H54 (cell line): ENCODE results near the gene TUSC2.

Experiments used
- DNase-seq: peaks from one replicate; pipeline ENCODE4 v3.0.0; 2011; ENCODE audit warnings: low spot score, mixed read lengths; ENCODE audit not compliant: insufficient read length
- FAIRE-seq: peaks from 3 replicates; lab custom pipeline; 2011; peaks lifted over from hg19 to GRCh38; lab: Jason Lieb, UNC
- POLR2A ChIP-seq: IDR thresholded peaks from 2 replicates; pipeline ENCODE4 v1.6.1; 2011; ENCODE audit warnings: low read depth, mild to moderate bottlenecking, low read length

Gene TUSC2

DNA sequence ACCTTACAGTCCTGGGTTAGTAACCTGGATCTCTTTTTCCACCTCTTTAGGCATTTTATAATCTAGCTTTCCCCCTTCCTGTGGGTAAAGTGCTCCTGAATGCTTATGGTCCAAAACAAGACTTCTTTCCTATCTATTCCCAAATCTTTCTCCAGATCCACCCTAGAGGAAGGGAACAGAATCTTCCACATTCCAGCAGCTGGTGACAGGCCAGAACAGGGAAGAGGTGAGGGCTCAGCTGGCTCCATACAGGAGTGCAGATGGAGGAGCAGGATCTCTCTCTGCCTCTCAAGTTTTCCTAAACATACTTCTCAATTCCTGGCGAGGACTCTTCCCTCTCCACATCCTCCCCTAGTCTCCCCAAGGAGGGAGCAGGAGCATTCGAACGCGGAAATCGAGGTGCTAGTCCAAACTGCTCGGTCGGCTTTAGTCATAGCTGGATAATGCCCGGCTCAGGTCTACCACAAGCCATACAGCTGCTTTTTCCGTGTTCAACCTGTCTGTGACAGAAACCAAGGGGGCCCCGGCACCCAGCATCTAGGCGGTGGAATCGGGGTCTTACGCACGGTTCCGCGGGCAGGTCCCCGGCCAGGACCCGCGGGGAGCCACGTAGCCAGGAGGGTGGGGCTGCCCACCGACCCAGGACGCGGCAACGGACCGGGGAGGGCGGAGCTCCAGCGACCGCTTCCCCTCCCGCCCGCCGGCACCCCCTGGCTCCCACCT lies 8.6 kb upstream of the TUSC2 start:
- no peak for TF ChIP-seq POLR2A
- no peak for FAIRE-seq
- DNase-seq, result no peak

DNA sequence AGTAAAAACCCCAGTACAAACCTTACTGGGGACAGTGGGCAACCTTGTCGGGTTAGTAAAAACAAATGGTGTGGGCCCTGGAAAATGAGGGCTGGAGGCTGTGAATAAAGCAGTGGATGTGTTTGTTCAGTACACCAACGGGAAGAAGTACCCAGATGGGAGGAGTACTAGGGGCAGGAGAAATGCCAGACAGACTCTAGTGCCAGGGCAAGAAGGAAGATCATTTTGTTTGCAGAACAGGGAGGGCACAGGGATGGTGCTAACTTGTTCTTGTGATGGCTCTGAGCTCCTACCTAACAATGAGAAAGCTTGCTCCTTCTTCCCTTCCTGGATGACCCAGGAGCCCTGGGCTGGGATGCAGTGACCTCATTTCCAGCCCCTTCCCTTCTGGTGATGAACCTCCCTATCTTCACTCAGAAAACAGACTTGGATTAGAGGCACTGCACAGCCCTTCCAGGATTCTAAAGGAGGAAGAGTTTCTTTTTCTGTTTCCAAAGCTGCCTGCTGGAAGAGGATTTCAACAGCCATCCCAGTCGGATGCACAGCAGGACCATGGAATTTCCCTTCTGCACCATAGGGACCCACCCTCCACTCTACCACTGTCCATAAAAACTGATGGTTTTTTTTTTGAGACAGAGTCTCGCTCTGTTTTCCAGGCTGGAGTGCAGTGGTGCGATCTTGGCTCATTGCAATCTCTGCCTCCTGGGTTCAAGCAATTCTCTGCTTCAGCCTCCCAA lies 6.5 kb upstream of the TUSC2 start:
- no peak for TF ChIP-seq POLR2A

DNA sequence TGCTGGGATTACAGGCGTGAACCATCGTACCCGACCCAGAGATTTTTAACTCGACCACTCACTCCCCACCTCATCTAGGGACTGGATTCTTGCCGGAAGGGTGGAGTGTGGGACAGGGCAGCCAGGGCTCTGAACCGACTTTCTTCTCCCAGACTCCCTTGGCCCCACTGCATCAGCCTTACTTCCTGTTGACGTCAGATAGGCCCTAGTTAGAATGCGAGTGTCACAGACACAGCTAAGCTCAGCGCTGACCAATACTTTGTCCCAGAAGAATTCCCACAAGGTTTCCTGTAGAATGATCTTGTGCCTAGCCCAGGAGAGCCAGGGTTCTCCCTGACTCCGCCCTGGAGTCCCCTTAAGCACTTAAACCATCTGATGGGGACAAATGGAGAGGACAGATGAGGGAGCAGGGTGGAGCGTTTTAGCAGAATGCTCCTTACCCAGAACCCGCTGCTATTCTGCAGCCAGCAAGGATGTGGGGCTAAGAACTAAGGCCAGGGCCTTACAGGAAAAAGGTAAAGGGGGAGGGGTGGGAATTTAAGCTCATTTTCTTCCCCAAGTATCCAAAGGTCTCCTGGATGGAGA lies 5.8 kb upstream of the TUSC2 start:
- no peak for TF ChIP-seq POLR2A
- FAIRE-seq (no peak), DNase-seq (no peak)

More for the DNA sequence above, 6.5 kb upstream of the TUSC2 start:
- no peak for FAIRE-seq
- no peak for DNase-seq

DNA sequence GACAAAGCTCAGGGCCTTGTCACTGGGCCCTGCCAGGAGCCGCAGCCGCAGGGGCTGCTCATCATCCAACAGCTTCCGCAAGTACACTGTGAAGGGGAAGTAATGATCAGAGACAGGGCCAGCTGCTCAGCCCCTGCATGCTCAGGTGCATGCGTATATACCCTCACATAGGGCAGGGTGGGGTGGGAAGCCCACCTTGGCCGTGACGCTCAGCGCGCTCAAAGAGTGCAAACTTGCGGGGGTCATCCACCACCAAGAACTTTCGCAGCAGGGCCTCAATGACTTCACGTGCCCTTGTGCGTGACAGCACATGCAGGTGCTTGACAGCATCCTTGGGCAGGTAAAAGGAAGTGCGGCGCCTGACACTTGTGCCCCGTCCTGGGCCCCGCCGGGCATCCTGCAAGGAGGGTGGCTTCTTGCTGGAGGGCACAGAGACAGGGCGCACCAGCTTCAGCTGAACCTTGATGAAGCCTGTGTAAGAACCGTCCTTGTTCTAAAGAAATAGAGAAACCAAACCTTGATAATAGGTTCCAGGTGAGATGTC lies 3.4 kb upstream of the TUSC2 start:
- DNase-seq, result no peak
- no peak for FAIRE-seq
- TF ChIP-seq POLR2A, result no peak

DNA sequence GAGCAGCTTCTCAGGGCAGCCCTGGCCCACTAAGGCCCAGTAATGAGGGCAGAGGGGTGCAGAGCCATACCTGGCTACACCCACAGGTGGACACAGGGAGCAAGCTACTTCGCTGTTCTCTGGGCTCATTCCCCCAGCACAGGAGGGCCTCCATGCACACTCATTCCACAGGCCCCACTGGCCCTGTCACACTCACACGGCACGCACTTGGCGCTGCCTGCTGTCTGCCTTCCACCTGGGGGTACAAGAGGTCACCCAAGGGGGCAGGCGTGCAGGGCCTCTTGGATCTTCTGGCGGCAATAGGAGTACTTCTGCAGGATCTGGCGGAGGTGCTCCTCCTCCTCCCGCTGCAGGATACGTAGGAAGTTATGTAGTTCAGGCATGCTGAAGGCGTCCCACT lies 2.3 kb upstream of the TUSC2 start:
- DNase-seq (no peak), FAIRE-seq (no peak)
- TF ChIP-seq POLR2A, result no peak

DNA sequence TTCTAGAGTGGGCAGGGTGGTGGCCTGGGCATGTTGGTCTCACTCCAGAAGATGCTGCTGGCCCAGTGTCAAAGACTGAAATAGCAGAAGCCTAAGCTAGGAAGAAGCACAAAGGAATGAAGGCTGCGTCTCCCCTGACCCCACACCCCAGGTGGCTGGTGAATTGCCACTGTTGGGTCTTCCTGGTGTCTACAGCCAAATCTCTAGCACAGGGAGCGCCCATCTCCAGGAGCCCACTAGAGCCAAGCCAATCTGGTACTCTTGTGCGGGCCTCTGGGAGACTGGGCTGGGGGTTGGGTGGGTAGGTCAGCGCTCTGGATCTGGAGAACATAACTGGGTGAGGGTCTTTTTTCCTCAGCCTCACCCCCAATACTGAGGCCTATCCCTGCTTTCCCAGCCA lies 894 bp downstream of the TUSC2 start:
- FAIRE-seq, result no peak
- TF ChIP-seq POLR2A, result no peak
- DNase-seq, result no peak

DNA sequence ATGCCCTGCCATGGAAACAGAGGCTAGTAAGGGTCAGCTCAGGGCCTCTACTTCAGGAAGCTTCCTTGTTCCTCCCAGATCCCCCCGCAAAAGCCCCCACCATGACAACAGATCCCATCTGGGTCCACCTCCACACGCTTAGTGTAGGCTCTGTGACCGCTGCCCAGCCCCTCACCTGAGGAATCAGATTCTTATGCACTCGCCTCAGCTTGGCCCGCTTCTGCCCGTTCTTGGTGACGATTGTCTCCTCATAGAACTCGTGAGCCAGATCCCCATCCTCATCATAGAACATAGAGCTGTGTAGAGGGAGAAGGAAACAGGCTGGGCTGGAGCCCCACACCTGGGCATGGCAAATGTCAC lies 1.9 kb downstream of the TUSC2 start:
- FAIRE-seq (no peak), DNase-seq (no peak)
- no peak for TF ChIP-seq POLR2A

DNA sequence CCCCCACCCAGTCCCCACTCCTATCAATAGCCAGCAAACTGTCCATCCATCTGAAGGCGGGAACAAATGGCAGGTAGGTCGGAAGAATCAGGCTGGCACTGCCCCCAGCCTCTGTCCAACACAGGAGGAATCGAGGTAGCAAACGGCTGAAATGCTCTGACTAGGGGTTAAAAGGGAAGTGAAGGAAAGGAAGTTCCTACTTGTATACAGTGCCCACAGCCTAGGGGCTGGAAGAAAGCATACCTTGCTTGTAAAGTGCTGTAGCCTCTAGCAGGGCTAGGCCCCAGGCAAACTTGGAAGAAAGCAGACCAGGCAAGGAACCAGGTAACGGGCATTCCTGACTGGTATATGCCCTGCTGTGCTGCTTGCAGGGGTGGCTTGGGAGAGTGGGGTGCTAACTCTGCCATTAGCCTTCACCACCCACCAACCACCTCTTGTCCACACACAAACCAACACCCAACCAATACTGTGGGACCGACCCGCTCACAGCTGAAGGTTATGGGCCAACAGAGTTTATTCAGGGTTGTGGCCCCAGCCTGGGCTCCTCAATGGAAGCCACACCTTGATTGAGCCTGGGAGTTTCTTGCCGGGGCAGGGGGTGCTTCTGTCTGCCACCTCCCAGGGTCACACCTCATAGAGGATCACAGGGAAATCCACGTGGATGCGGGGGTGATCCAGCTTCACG lies 2.4 kb downstream of the TUSC2 start:
- FAIRE-seq (no peak), DNase-seq (no peak)
- TF ChIP-seq POLR2A, result no peak

DNA sequence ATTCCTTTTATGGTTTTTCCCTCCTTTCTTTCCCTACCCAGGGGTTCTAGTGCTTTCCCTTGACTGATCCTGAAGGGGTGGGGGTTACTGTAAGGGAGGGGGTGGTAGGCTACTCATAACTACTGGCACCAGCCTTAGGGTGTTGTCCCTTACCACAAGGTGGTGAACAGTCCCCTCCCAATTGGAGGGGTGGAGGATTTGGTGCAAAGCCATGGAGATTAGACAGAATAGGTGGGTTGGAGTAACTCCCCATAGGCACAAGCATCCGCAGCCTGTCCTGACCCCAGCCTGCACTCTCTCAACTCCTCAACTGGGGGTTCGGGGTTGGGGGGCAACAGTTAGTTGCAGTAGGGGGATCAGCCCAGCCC lies 2.9 kb downstream of the TUSC2 start:
- FAIRE-seq, result no peak
- no peak for TF ChIP-seq POLR2A
- DNase-seq, result no peak

DNA sequence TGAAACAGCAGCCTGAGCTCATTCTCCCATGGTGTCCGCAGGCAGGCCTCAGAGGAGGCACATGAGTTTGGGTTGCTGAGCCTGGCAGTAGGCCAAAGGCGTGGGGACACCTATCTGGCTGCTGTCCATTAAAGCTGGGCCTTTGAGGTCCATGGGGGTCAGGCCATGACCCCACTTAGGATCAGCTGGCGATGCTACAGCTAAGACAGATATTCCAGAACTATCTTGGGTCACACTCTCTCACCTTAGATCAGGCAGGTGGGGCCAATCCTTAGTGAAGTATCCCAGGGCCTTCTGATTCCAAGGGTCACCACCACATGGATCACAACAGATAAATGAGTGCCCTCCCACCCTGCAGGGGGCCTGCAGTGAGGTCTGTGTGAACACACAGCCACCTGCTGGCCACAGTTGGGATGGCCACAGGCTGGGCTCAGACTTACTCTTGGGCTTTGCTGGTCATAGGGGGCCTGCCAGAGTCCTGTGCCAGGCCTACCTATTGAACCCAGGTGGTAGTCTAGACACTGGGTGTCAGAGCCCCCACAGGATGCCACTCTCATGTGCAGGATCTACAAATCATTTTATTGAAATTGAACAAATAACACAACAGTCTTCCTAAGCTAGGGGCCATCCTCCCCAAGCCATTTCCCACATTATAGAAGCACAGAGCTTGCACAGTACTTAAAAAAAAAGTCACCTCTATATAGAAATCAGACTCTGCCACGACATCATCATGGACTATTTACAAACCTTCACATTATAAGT lies 3.5 kb downstream of the TUSC2 start:
- FAIRE-seq, result no peak
- TF ChIP-seq POLR2A, result no peak
- DNase-seq, result peak; percentile 83

DNA sequence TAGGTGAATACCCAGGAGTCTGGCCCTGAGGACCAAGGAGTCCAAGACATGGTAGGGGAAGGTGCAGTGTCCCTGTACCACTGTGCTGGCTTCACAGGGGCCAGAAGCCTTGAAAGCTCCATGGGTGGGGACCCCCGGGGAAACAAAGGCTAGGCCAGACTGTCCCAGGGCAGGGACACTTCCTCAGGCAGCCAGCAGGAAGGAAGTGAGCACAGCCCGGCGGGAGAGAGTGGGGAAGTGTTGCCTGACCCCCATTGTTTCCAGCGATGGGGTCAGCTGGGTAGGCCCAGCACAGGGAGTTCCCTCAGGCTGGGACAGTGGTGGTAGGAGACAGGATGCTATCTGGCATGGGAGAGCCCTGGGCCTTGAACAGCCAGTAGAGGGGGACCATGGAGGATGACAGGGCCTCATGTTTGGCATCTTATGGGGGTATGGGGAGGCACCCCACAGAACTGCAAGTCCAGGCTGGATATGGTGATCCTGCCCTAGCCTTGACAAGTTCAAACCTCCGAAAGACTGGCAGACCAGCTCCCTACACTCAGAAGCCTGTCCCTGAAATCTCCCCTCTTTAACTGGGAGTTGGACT lies 4.3 kb downstream of the TUSC2 start:
- no peak for TF ChIP-seq POLR2A
- FAIRE-seq (no peak), DNase-seq (no peak)

DNA sequence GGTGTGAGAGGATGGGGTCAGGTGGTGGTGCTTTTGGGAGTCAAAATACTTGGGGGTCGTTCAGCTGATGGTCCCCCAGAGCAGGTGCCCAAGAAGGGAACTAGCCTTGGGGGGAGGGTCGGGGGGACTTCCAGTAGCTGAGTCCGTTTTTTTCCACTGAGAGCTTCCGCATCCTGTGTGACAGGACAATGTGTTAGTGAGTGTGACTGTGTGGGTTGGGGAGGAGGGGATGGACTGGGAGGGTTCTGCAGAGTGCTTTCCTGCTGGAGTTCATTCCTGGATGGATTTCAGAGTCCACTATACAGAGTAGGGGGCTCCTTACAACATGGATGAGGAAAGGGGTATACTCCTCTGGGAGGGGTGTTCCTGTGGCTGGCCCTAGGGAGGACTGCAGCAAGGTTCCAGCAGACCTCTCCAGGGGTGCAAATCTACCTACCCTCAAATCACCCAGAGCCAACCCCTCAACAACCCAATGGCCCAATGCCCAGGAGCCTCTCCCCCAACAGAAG lies 4.9 kb downstream of the TUSC2 start:
- no peak for TF ChIP-seq POLR2A
- DNase-seq (no peak), FAIRE-seq (no peak)
